Keratinocyte (primary cell): ENCODE measurements around the gene TMEM207. TPM values are rescaled to one million over a fixed set of nuclear protein-coding genes. Genes with fewer than 3 reads are reported as not detected.

ENCODE experiments used
- DNase-seq: peaks from one replicate; pipeline ENCODE4 v3.0.0-alpha.2; 2011; ENCODE audit warnings: low read depth, missing footprints, low spot score
- FAIRE-seq: peaks from 2 replicates; lab custom pipeline; 2011; peaks lifted over from hg19 to GRCh38; lab: Jason Lieb, UNC
- H2AFZ ChIP-seq: 2 replicates; pipeline ENCODE4 v1.6.0; 2012; ENCODE audit warnings: low read length, control low read depth, inconsistent platforms; ENCODE audit not compliant: control insufficient read depth
- H3K27ac ChIP-seq: 2 replicates; pipeline ENCODE4 v1.5.1; 2011; ENCODE audit warnings: low read length; ENCODE audit not compliant: control insufficient read depth, insufficient read depth
- H3K27me3 ChIP-seq: 3 replicates; pipeline ENCODE4 v1.6.0; 2011; ENCODE audit warnings: low read length; ENCODE audit not compliant: control insufficient read depth, insufficient read depth; ENCODE audit errors: extremely low read depth
- H3K36me3 ChIP-seq, 2 experiments: 2 replicates in 1 of 2; 3 replicates in 1 of 2; pipeline ENCODE4 v1.5.1; 2011; ENCODE audit warnings: low read length in 2 of 2, mild to moderate bottlenecking in 1 of 2; ENCODE audit not compliant: control insufficient read depth in 2 of 2, insufficient read depth in 2 of 2; ENCODE audit errors: extremely low read depth in 1 of 2
- H3K4me1 ChIP-seq: 3 replicates; pipeline ENCODE4 v1.5.1; 2011; ENCODE audit warnings: low read length; ENCODE audit not compliant: control insufficient read depth, insufficient read depth; ENCODE audit errors: extremely low read depth
- H3K4me2 ChIP-seq: 3 replicates; pipeline ENCODE4 v1.6.0; 2011; ENCODE audit warnings: low read depth, low read length; ENCODE audit not compliant: control insufficient read depth, insufficient read depth; ENCODE audit errors: extremely low read depth
- H3K4me3 ChIP-seq, 3 experiments: fragments of 200-600 bp in 1 of 3; sonication (generic) in 1 of 3; 2 replicates in 2 of 3; 3 replicates in 1 of 3; pipeline ENCODE4 v1.5.1; 2011 to 2016; ENCODE audit warnings: low read length in 3 of 3, mild to moderate bottlenecking in 3 of 3, control low read depth in 2 of 3, inconsistent platforms in 1 of 3, low read depth in 1 of 3, mixed read lengths in 1 of 3, mixed run types in 1 of 3, moderate library complexity in 1 of 3; ENCODE audit not compliant: control insufficient read depth in 2 of 3, insufficient read depth in 2 of 3; ENCODE audit errors: extremely low read depth in 1 of 3
- H3K79me2 ChIP-seq: 2 replicates; pipeline ENCODE4 v1.6.0; 2012; ENCODE audit warnings: low read length; ENCODE audit not compliant: control insufficient read depth, insufficient read depth
- H3K9ac ChIP-seq: 3 replicates; pipeline ENCODE4 v1.6.0; 2011; ENCODE audit warnings: low read length; ENCODE audit not compliant: control insufficient read depth, insufficient read depth; ENCODE audit errors: extremely low read depth
- H3K9me1 ChIP-seq: 3 replicates; pipeline ENCODE4 v1.6.0; 2011; ENCODE audit warnings: low read length; ENCODE audit not compliant: control insufficient read depth, insufficient read depth; ENCODE audit errors: extremely low read depth
- H3K9me3 ChIP-seq: 2 replicates; pipeline ENCODE4 v1.5.1; 2012; ENCODE audit warnings: low read depth, low read length; ENCODE audit not compliant: control insufficient read depth
- H4K20me1 ChIP-seq: 3 replicates; pipeline ENCODE4 v1.6.0; 2011; ENCODE audit warnings: low read length; ENCODE audit not compliant: control insufficient read depth, insufficient read depth; ENCODE audit errors: extremely low read depth
- EZH2 ChIP-seq: IDR thresholded peaks from one replicate; pipeline ENCODE4 v1.6.1; 2012; ENCODE audit warnings: inconsistent platforms, mild to moderate bottlenecking, low read length, moderate library complexity
- dilution Hi-C: fragments of 300-500 bp; cut with MboI; formaldehyde crosslinking; loops from one replicate; pipeline ENCODE4 v1.7.0; 2020; ENCODE audit warnings: low sequenced_read_pairs; ENCODE audit not compliant: extremely low pct_ligation_motif_present
- polyA plus RNA-seq, 5 experiments: library from polyadenylated mRNA; depleted of rRNA in 3 of 5; stranded (reverse) in 3 of 5; stranded (forward) in 1 of 5; unstranded in 1 of 5; fragments of >200 nt; gene quantifications; 1 replicate in 1 of 5; 2 replicates in 3 of 5; 3 replicates in 1 of 5; pipeline versions ENCODE4 v1.2.1 to v1.2.3, GENCODE V29; 2011 to 2012; ENCODE audit warnings: missing spikeins in 2 of 5, low read depth in 1 of 5, low replicate concordance in 1 of 5
- TF ChIP-seq, protein P1 (sequence below), 3 experiments: IDR thresholded peaks in 1 of 3; conservative IDR thresholded peaks in 1 of 3; optimal IDR thresholded peaks in 1 of 3; 2 replicates in 2 of 3; 3 replicates in 1 of 3; pipeline versions ENCODE3 to v1.5.1; 2011; ENCODE audit warnings: low read length in 3 of 3, mild to moderate bottlenecking in 3 of 3, moderate library complexity in 2 of 3, control low read depth in 1 of 3, inconsistent platforms in 1 of 3; ENCODE audit not compliant: insufficient read depth in 2 of 3; ENCODE audit errors: extremely low read depth in 1 of 3

Gene TMEM207
- polyA plus RNA-seq, 1 donor (not counting 4 experiments of a cell fraction or from before 2014, with no cell fraction given): not detected

DNA sequence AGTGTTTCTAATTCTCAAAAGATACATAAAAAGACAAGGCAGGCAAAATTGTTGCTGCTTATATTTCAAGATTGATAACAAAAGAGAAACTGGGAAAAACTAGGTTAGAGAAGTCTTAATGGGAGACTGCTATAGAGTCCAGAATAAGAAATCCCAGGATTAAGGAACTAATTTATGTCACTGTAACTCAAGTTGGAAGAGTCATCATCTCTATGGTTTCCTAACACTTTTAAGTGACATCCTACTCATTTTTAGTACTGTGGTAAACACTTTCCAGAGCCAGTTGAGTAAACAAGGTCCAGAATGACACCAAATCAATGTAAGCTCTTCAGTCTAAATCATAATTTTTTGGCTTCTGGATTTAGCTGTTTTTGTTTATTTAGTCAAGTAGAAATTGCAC, 53.7 kb downstream of the TMEM207 start:
- no peak for TF ChIP-seq EZH2
- TF ChIP-seq, protein P1, sequence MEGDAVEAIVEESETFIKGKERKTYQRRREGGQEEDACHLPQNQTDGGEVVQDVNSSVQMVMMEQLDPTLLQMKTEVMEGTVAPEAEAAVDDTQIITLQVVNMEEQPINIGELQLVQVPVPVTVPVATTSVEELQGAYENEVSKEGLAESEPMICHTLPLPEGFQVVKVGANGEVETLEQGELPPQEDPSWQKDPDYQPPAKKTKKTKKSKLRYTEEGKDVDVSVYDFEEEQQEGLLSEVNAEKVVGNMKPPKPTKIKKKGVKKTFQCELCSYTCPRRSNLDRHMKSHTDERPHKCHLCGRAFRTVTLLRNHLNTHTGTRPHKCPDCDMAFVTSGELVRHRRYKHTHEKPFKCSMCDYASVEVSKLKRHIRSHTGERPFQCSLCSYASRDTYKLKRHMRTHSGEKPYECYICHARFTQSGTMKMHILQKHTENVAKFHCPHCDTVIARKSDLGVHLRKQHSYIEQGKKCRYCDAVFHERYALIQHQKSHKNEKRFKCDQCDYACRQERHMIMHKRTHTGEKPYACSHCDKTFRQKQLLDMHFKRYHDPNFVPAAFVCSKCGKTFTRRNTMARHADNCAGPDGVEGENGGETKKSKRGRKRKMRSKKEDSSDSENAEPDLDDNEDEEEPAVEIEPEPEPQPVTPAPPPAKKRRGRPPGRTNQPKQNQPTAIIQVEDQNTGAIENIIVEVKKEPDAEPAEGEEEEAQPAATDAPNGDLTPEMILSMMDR (optimal IDR thresholded peaks at IDR 0.05 in 1 of 3, IDR thresholded peaks at IDR 0.05 in 1 of 3, conservative IDR thresholded peaks at IDR 0.05 in 1 of 3; ENCODE audit: extremely low read depth in 1 of 3, insufficient read depth in 2 of 3, low read length in 3 of 3): no peak
- Histone ChIP-seq H3K27ac (no peak overlapping the region), H3K79me2 (no peaks in the 10 kb centered on the region), H3K4me1 (no peaks in the 10 kb centered on the region), H3K27me3 (no peaks in the 10 kb centered on the region), H3K9ac (no peak overlapping the region), H3K9me1 (no peaks in the 10 kb centered on the region), H2AFZ (no peak overlapping the region), H3K36me3 (no peaks in the 10 kb centered on the region), H3K9me3 (no peaks in the 10 kb centered on the region), H4K20me1 (no peaks in the 10 kb centered on the region), H3K4me2 (no peak overlapping the region), H3K4me3 (no peak overlapping the region)
- FAIRE-seq (no peak), DNase-seq (no peak)
- dilution Hi-C loops: no loop called here

DNA sequence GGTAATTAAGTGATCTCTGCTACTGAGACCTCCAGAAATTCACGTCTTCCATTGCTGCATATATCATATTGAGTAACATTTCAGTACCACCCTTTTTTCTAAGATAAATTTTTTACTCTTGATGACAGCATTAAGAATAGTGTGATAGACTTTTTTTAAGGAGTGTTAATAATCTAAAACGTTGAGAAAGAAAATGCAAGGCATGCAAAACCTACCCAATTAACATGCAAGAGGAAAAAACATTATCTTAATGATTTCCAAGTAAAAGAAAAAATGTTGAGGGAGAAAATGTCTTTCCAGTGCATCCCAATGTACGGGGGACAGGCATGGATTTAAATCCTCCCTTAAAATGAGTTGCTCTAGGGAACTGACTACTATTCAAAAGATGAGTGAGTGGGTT, 61.0 kb downstream of the TMEM207 start:
- Histone ChIP-seq H3K36me3 (no peaks in the 10 kb centered on the region), H3K79me2 (no peaks in the 10 kb centered on the region), H3K9me1 (no peaks in the 10 kb centered on the region), H3K4me3 (no peak overlapping the region), H2AFZ (no peak overlapping the region), H3K4me2 (no peak overlapping the region), H3K27ac (no peak overlapping the region), H3K9me3 (no peaks in the 10 kb centered on the region), H3K27me3 (no peaks in the 10 kb centered on the region), H3K4me1 (peaks cover 19% of the 10 kb centered on the region), H3K9ac (no peak overlapping the region), H4K20me1 (no peaks in the 10 kb centered on the region)
- TF ChIP-seq EZH2: no peak
- TF ChIP-seq, protein P1 (optimal IDR thresholded peaks at IDR 0.05 in 1 of 3, IDR thresholded peaks at IDR 0.05 in 1 of 3, conservative IDR thresholded peaks at IDR 0.05 in 1 of 3; ENCODE audit: extremely low read depth in 1 of 3, insufficient read depth in 2 of 3, low read length in 3 of 3): no peak
- dilution Hi-C loops: no loop called here
- no peak for FAIRE-seq
- no peak for DNase-seq
